ENCODE measurements around the gene CAPN3. TPM values are rescaled to one million over a fixed set of nuclear protein-coding genes. Genes with fewer than 3 reads are reported as not detected.
"Not testable (repeated sequence)": the region's sequence is repeated elsewhere in the genome, so short reads cannot be mapped to it uniquely, and the experiment has no call there.

The CAPN3 gene
- total RNA-seq, 2 experiments from 2014 or later, result 1.5 to 1.6 TPM

DNA sequence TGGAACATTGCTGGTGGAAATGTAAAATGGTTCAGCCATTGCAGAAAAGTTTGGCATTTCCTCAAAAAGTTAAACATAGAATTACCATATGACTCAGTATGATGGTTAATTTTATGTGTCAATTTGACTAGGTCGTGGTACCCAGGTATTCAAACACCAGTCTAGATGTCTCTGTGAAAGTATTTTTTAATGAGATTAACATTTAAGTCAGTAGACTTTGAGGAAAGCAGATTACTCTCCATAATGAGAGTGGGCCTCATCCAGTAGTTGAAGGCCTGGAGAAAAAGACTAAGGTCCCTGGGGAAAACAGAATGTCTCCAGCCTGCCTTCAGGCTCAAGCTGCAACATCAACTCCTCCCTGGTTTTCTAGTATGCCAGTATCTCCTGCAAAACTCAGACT, 43.8 kb upstream of the CAPN3 start:
- no peaks in the 10 kb centered on the region for H4K20me1 ChIP-seq (ENCODE audit: insufficient read depth, low read length)
- H3K9me3 ChIP-seq (ENCODE audit: low read length), result no peaks in the 10 kb centered on the region
- no peaks in the 10 kb centered on the region for H3K9me2 ChIP-seq (ENCODE audit: insufficient read depth, low read length)
- no peaks in the 10 kb centered on the region for H3K4me1 ChIP-seq (ENCODE audit: insufficient read depth, low read length, poor library complexity, severe bottlenecking)
- no peak for TF ChIP-seq EZH2phosphoT487 (IDR thresholded peaks at IDR 0.05; ENCODE audit: borderline replicate concordance, low read depth, low read length)
- no peaks in the 10 kb centered on the region for H3K79me2 ChIP-seq (ENCODE audit: insufficient read depth, low read depth, low read length)
- H3K27ac ChIP-seq (ENCODE audit: low read depth, low read length, poor library complexity, severe bottlenecking), result no peak overlapping the region
- CTCF ChIA-PET (ENCODE audit: unreplicated experiment), result no interaction called here
- intact Hi-C loops (cut with micrococcal nuclease; ENCODE audit: unreplicated experiment), result no loop called here
- no TSS peak for BruUV-seq (replicated peaks)
- H3K4me3 ChIP-seq (ENCODE audit: low read depth, low read length, poor library complexity, severe bottlenecking), result no peak overlapping the region
- POLR2A ChIA-PET, result no interaction called here
- H3K4me2 ChIP-seq (ENCODE audit: low read length), result no peak overlapping the region
- no peak for DNase-seq (ENCODE audit: low spot score)
- no peaks in the 10 kb centered on the region for H3K36me3 ChIP-seq (ENCODE audit: insufficient read depth, low read length)
- H2AFZ ChIP-seq (ENCODE audit: low read length), result no peak overlapping the region

GRCh38 chr15:42316282-42316805, 43.0 kb upstream of the CAPN3 start:
- H3K9me3 ChIP-seq (ENCODE audit: low read length); POLR2A ChIA-PET; H3K27ac ChIP-seq (ENCODE audit: low read depth, low read length, poor library complexity, severe bottlenecking); CTCF ChIA-PET (ENCODE audit: unreplicated experiment); BruUV-seq (replicated peaks); H3K9me2 ChIP-seq (ENCODE audit: insufficient read depth, low read length); H3K79me2 ChIP-seq (ENCODE audit: insufficient read depth, low read depth, low read length); H3K4me3 ChIP-seq (ENCODE audit: low read depth, low read length, poor library complexity, severe bottlenecking); H3K4me1 ChIP-seq (ENCODE audit: insufficient read depth, low read length, poor library complexity, severe bottlenecking); intact Hi-C loops (cut with micrococcal nuclease; ENCODE audit: unreplicated experiment); H3K4me2 ChIP-seq (ENCODE audit: low read length); H3K36me3 ChIP-seq (ENCODE audit: insufficient read depth, low read length); H2AFZ ChIP-seq (ENCODE audit: low read length); DNase-seq (ENCODE audit: low spot score); H4K20me1 ChIP-seq (ENCODE audit: insufficient read depth, low read length): not testable (repeated sequence)

GRCh38 chr15:42319206-42319605, 40.1 kb upstream of the CAPN3 start:
- ChIA-PET CTCF (ENCODE audit: unreplicated experiment) (no interaction called here), POLR2A (interaction anchor here (0.8 kb wide), 1 partner anchor 92 kb away, joined by 3 read pairs; no protein-coding TSS in a partner anchor)
- TF ChIP-seq EZH2phosphoT487 (IDR thresholded peaks at IDR 0.05; ENCODE audit: borderline replicate concordance, low read depth, low read length) (no peak), CTCF (conservative IDR thresholded peaks at IDR 0.05; ENCODE audit: low read length) (no peak)
- Histone ChIP-seq H3K9me3 (ENCODE audit: low read length) (no peaks in the 10 kb centered on the region), H3K4me1 (ENCODE audit: insufficient read depth, low read length, poor library complexity, severe bottlenecking) (no peaks in the 10 kb centered on the region), H4K20me1 (ENCODE audit: insufficient read depth, low read length) (no peaks in the 10 kb centered on the region), H3K27ac (ENCODE audit: low read depth, low read length, poor library complexity, severe bottlenecking) (no peak overlapping the region), H2AFZ (ENCODE audit: low read length) (no peak overlapping the region), H3K4me3 (ENCODE audit: low read depth, low read length, poor library complexity, severe bottlenecking) (no peak overlapping the region), H3K79me2 (ENCODE audit: insufficient read depth, low read depth, low read length) (no peaks in the 10 kb centered on the region), H3K4me2 (ENCODE audit: low read length) (no peak overlapping the region), H3K36me3 (ENCODE audit: insufficient read depth, low read length) (no peaks in the 10 kb centered on the region), H3K9me2 (ENCODE audit: insufficient read depth, low read length) (no peaks in the 10 kb centered on the region)
- no peak for DNase-seq (ENCODE audit: low spot score)
- intact Hi-C loops (cut with micrococcal nuclease; ENCODE audit: unreplicated experiment), result no loop called here
- BruUV-seq (replicated peaks), result no TSS peak

- TF ChIP-seq EZH2phosphoT487 (IDR thresholded peaks at IDR 0.05; ENCODE audit: borderline replicate concordance, low read depth, low read length), result no peak
- TF ChIP-seq CTCF (conservative IDR thresholded peaks at IDR 0.05; ENCODE audit: low read length), result no peak
- Histone ChIP-seq H3K9me3 (ENCODE audit: low read length) (no peaks in the 10 kb centered on the region), H4K20me1 (ENCODE audit: insufficient read depth, low read length) (no peaks in the 10 kb centered on the region), H2AFZ (ENCODE audit: low read length) (no peak overlapping the region), H3K27ac (ENCODE audit: low read depth, low read length, poor library complexity, severe bottlenecking) (no peak overlapping the region), H3K9me2 (ENCODE audit: insufficient read depth, low read length) (no peaks in the 10 kb centered on the region), H3K4me1 (ENCODE audit: insufficient read depth, low read length, poor library complexity, severe bottlenecking) (no peaks in the 10 kb centered on the region), H3K4me2 (ENCODE audit: low read length) (no peak overlapping the region), H3K79me2 (ENCODE audit: insufficient read depth, low read depth, low read length) (no peaks in the 10 kb centered on the region), H3K4me3 (ENCODE audit: low read depth, low read length, poor library complexity, severe bottlenecking) (no peak overlapping the region), H3K36me3 (ENCODE audit: insufficient read depth, low read length) (no peaks in the 10 kb centered on the region)
- no peak for DNase-seq (ENCODE audit: low spot score)
- intact Hi-C loops (cut with micrococcal nuclease; ENCODE audit: unreplicated experiment), result no loop called here
- POLR2A ChIA-PET, result no interaction called here
- BruUV-seq (replicated peaks), result no TSS peak
- CTCF ChIA-PET (ENCODE audit: unreplicated experiment), result no interaction called here
Measured at GRCh38 chr15:42324308-42324707, 35.0 kb upstream of the CAPN3 start.
